SK-N-SH treated with all-trans-retinoic acid at 6 μM for 48 hours (cell line): Measurements from ENCODE around the gene CDHR5.
"Not testable (repeated sequence)": the region's sequence is repeated elsewhere in the genome, so short reads cannot be mapped to it uniquely, and the experiment has no call there.

Experiments used
- ATAC-seq: fragments of 200-7000 bp; cut with Tn5 transposase; 3 replicates; pipeline ENCODE4 v1.9.1; 2020; ENCODE audit warnings: mild to moderate bottlenecking, moderate library complexity
- ARNTL ChIP-seq: fragments of 450-650 bp; formaldehyde crosslinking; IDR thresholded peaks from 2 replicates; pipeline ENCODE4 v1.5.0; 2020; ENCODE audit warnings: low read depth, mild to moderate bottlenecking, moderate library complexity, borderline replicate concordance
- BACH2 ChIP-seq: fragments of 250-450 bp; sonication (Bioruptor Pico); IDR thresholded peaks from 2 replicates; pipeline ENCODE4 v1.9.0; 2021; ENCODE audit warnings: mild to moderate bottlenecking, borderline replicate concordance
- CREB5 ChIP-seq: fragments of 250-450 bp; sonication (Bioruptor Pico); IDR thresholded peaks from 2 replicates; pipeline ENCODE4 v1.5.1; 2020; ENCODE audit warnings: low read depth, mild to moderate bottlenecking, moderate library complexity
- CSDC2 ChIP-seq: fragments of 250-450 bp; sonication (Bioruptor Pico); IDR thresholded peaks from 2 replicates; pipeline ENCODE4 v1.5.0; 2020; ENCODE audit warnings: mild to moderate bottlenecking, moderate library complexity
- CSRNP3 ChIP-seq: fragments of 250-450 bp; sonication (Bioruptor Pico); IDR thresholded peaks from 2 replicates; pipeline ENCODE4 v1.5.1; 2021; ENCODE audit warnings: mild to moderate bottlenecking, moderate library complexity
- ESRRG ChIP-seq: fragments of 250-450 bp; sonication (Bioruptor Pico); IDR thresholded peaks from 2 replicates; pipeline ENCODE4 v1.6.1; 2021; ENCODE audit warnings: mild to moderate bottlenecking
- GLIS3 ChIP-seq: fragments of 250-450 bp; sonication (Bioruptor Pico); IDR thresholded peaks from 2 replicates; pipeline ENCODE4 v1.5.0; 2020; ENCODE audit warnings: mild to moderate bottlenecking, moderate library complexity
- ISL1 ChIP-seq: fragments of 250-450 bp; sonication (Bioruptor Pico); IDR thresholded peaks from 2 replicates; pipeline ENCODE4 v2.1.2; 2022; ENCODE audit warnings: mild to moderate bottlenecking, moderate library complexity
- OSR1 ChIP-seq: fragments of 250-450 bp; sonication (Bioruptor Pico); IDR thresholded peaks from 2 replicates; pipeline ENCODE4 v1.8.0; 2022; ENCODE audit warnings: moderate library complexity, mild to moderate bottlenecking, inconsistent platforms
- POU6F1 ChIP-seq: fragments of 250-450 bp; sonication (Bioruptor Pico); IDR thresholded peaks from 2 replicates; pipeline ENCODE4 v1.8.0; 2021; ENCODE audit warnings: low read depth, mild to moderate bottlenecking, moderate library complexity, borderline replicate concordance
- PPARA ChIP-seq: fragments of 250-450 bp; sonication (Bioruptor Pico); IDR thresholded peaks from 2 replicates; pipeline ENCODE4 v1.5.0; 2020; ENCODE audit warnings: mild to moderate bottlenecking, borderline replicate concordance
- RARB ChIP-seq: fragments of 250-450 bp; sonication (Bioruptor Pico); IDR thresholded peaks from 2 replicates; pipeline ENCODE4 v1.8.0; 2021; ENCODE audit warnings: mild to moderate bottlenecking, moderate library complexity
- SNAI2 ChIP-seq: fragments of 250-450 bp; sonication (Bioruptor Pico); IDR thresholded peaks from 2 replicates; pipeline ENCODE4 v1.5.0; 2020; ENCODE audit warnings: mild to moderate bottlenecking, moderate library complexity
- TOX ChIP-seq: fragments of 250-450 bp; sonication (Bioruptor Pico); IDR thresholded peaks from 2 replicates; pipeline ENCODE4 v1.8.0; 2021; ENCODE audit warnings: mild to moderate bottlenecking, moderate library complexity, borderline replicate concordance
- TSHZ2 ChIP-seq: fragments of 250-450 bp; sonication (Bioruptor Pico); IDR thresholded peaks from 2 replicates; pipeline ENCODE4 v1.5.0; 2020; ENCODE audit warnings: mild to moderate bottlenecking, moderate library complexity
- ZC3H10 ChIP-seq: fragments of 250-450 bp; sonication (Bioruptor Pico); IDR thresholded peaks from 2 replicates; pipeline ENCODE4 v1.5.1; 2021; ENCODE audit warnings: mild to moderate bottlenecking, moderate library complexity
- ZFP3 ChIP-seq: fragments of 250-450 bp; sonication (Bioruptor Pico); IDR thresholded peaks from 2 replicates; pipeline ENCODE4 v1.5.0; 2020; ENCODE audit warnings: mild to moderate bottlenecking, moderate library complexity
- ZNF565 ChIP-seq: fragments of 450-650 bp; formaldehyde crosslinking; conservative IDR thresholded peaks from 2 replicates; pipeline ENCODE4 v1.5.0; 2020; ENCODE audit warnings: low read depth, mild to moderate bottlenecking, moderate library complexity
- ZNF70 ChIP-seq: fragments of 450-650 bp; formaldehyde crosslinking; IDR thresholded peaks from 2 replicates; pipeline ENCODE4 v1.5.0; 2020; ENCODE audit warnings: mild to moderate bottlenecking, moderate library complexity

Gene CDHR5

GRCh38 chr11:653837-654236 is 29.1 kb upstream of the CDHR5 start (continued):
- no peak for TF ChIP-seq CSRNP3
- no peak for TF ChIP-seq ZNF565 (CRISPR knock-in tag)

- not testable (repeated sequence) for ATAC-seq
Observed at GRCh38 chr11:653136-653535, 28.4 kb upstream of the CDHR5 start.

GRCh38 chr11:650482-650881 is 25.7 kb upstream of the CDHR5 start:
- peak; percentile 45 for ATAC-seq
- TF ChIP-seq ESRRG (CRISPR knock-in tag) (no peak), CREB5 (no peak), SNAI2 (CRISPR knock-in tag) (no peak), CSDC2 (CRISPR knock-in tag) (no peak), TSHZ2 (no peak), BACH2 (CRISPR knock-in tag) (no peak), POU6F1 (no peak), OSR1 (no peak), RARB (CRISPR knock-in tag) (no peak), ARNTL (CRISPR knock-in tag) (no peak), PPARA (CRISPR knock-in tag) (no peak), ZNF70 (CRISPR knock-in tag) (no peak), GLIS3 (CRISPR knock-in tag) (no peak), ZC3H10 (CRISPR knock-in tag) (no peak)

- not testable (repeated sequence) for ATAC-seq
Observed at GRCh38 chr11:647672-648158, 23.0 kb upstream of the CDHR5 start.

- ATAC-seq: no peak
- TF ChIP-seq PPARA (CRISPR knock-in tag) (no peak), ESRRG (CRISPR knock-in tag) (no peak), ZFP3 (CRISPR knock-in tag) (no peak), TOX (no peak), POU6F1 (no peak), ISL1 (no peak), CREB5 (no peak), ZNF565 (CRISPR knock-in tag) (no peak), ARNTL (CRISPR knock-in tag) (no peak)
- TF ChIP-seq, all 23 proteins: peak for 0
Observed at GRCh38 chr11:646214-646613, 21.5 kb upstream of the CDHR5 start.
